GM23248 (cell line): ENCODE results near the gene TSPAN3.

Experiments used
- EZH2 ChIP-seq: fragments of 200-600 bp; sonication (generic); IDR thresholded peaks from 2 replicates; pipeline ENCODE4 v1.6.1; 2018; ENCODE audit warnings: antibody characterized with exemption, mild to moderate bottlenecking; ENCODE audit not compliant: insufficient read depth, poor library complexity, severe bottlenecking
- EZH2phosphoT487 ChIP-seq: fragments of 200-600 bp; sonication (generic); IDR thresholded peaks from 2 replicates; pipeline ENCODE4 v1.6.1; 2018; ENCODE audit warnings: antibody characterized with exemption, moderate library complexity, mild to moderate bottlenecking, low read depth; ENCODE audit not compliant: insufficient read depth

DNA sequence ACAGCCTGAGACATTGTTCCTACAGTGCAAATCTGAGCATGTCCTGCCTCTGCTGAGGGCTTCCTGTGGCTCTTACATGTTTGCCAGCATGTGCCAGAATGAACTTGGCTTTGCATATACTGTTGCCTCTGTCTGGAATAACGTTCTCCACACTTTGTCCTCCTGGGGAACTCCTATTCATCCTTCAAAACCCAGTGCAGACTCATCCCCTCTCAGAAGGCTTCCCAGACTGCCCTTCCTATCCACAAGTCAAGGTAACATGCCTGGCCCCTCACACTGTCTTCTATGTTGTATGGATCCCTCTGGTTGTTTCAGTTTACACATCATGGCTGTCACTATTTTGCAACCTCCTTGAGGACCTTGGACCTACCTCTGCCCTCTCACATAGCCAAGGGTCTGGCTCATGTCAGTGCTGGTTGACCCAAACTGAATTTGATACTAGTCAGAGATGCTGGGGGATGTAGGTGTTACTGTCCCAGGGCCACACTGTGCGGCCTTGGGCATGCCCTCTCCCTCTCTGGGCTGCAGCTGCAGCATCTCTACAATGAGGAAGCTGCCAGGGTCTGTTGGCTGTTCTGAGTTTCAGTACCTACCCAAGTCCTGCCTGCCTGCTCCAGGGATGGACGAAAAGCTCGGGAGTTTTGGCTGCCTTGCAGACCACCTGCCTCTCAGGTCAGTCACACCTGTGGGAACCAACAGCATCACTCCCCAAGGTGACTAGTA, 29.0 kb upstream of the TSPAN3 start:
- TF ChIP-seq EZH2 (no peak), EZH2phosphoT487 (no peak)
